RWPE2 (cell line): ENCODE results near the gene SLC38A8.
A peak's percentile ranks its signal among the peaks of the same experiment; 100 is the strongest.

Source experiments
- ATAC-seq: fragments of 200-7000 bp; cut with Tn5 transposase; 3 replicates; pipeline ENCODE4 v1.9.1; 2021; ENCODE audit warnings: low read depth
- DNase-seq: peaks from one replicate; pipeline ENCODE4 v3.0.0-alpha.2; 2020; ENCODE audit warnings: low spot score
- H3K27ac ChIP-seq: fragments of 450-650 bp; 2 replicates; pipeline ENCODE4 v1.5.1; 2017; ENCODE audit warnings: mild to moderate bottlenecking; ENCODE audit not compliant: poor library complexity, severe bottlenecking
- H3K27me3 ChIP-seq: fragments of 250-450 bp; sonication (Bioruptor Pico); 2 replicates; pipeline ENCODE4 v1.5.1; 2021; ENCODE audit warnings: mild to moderate bottlenecking, moderate library complexity; ENCODE audit not compliant: insufficient read depth, poor library complexity, severe bottlenecking
- H3K36me3 ChIP-seq: fragments of 250-450 bp; sonication (Bioruptor Pico); 2 replicates; pipeline ENCODE4 v1.5.1; 2020; ENCODE audit warnings: low read depth, mild to moderate bottlenecking, moderate library complexity
- H3K4me1 ChIP-seq: fragments of 250-450 bp; sonication (Bioruptor Pico); 2 replicates; pipeline ENCODE4 v1.5.1; 2021; ENCODE audit warnings: mild to moderate bottlenecking, moderate library complexity; ENCODE audit not compliant: insufficient read depth, poor library complexity, severe bottlenecking
- H3K4me3 ChIP-seq: fragments of 250-450 bp; sonication (Bioruptor Pico); 2 replicates; pipeline ENCODE4 v1.5.1; 2021; ENCODE audit warnings: mild to moderate bottlenecking, moderate library complexity; ENCODE audit not compliant: severe bottlenecking
- H3K9me3 ChIP-seq: fragments of 250-450 bp; sonication (Bioruptor Pico); 2 replicates; pipeline ENCODE4 v1.5.1; 2021; ENCODE audit warnings: mild to moderate bottlenecking, moderate library complexity; ENCODE audit not compliant: severe bottlenecking
- TF ChIP-seq, protein P1 (sequence below): fragments of 450-650 bp; IDR thresholded peaks from one replicate; pipeline ENCODE4 v1.5.1; 2017; ENCODE audit warnings: mild to moderate bottlenecking, moderate library complexity; ENCODE audit not compliant: poor library complexity, severe bottlenecking

The SLC38A8 gene

DNA sequence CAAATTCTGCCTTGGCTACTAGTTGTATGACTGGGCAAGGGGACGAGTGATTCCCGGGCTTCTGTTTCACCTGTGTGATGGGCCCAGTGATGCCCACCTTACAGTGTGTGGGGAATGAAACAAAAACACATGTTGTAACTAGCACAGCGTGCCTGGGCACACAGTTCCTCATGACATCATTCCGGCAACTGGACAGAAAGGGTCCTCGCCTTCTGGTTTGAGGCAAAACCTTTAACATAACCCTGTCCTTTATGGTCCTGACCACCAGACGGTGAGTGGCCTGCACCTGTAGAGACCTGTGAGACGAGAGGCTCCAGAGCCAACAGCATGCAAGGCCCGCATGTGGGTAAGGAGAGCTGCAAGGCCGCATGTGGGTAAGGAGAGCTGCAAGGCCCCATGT lies 7.7 kb upstream of the SLC38A8 start:
- no peak overlapping the region for H3K27ac ChIP-seq
- TF ChIP-seq, protein P1, sequence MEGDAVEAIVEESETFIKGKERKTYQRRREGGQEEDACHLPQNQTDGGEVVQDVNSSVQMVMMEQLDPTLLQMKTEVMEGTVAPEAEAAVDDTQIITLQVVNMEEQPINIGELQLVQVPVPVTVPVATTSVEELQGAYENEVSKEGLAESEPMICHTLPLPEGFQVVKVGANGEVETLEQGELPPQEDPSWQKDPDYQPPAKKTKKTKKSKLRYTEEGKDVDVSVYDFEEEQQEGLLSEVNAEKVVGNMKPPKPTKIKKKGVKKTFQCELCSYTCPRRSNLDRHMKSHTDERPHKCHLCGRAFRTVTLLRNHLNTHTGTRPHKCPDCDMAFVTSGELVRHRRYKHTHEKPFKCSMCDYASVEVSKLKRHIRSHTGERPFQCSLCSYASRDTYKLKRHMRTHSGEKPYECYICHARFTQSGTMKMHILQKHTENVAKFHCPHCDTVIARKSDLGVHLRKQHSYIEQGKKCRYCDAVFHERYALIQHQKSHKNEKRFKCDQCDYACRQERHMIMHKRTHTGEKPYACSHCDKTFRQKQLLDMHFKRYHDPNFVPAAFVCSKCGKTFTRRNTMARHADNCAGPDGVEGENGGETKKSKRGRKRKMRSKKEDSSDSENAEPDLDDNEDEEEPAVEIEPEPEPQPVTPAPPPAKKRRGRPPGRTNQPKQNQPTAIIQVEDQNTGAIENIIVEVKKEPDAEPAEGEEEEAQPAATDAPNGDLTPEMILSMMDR = no peak
- no peaks in the 10 kb centered on the region for H3K4me1 ChIP-seq
- H3K9me3 ChIP-seq = no peaks in the 10 kb centered on the region
- ATAC-seq (no peak), DNase-seq (no peak)
- peaks cover 15% of the 10 kb centered on the region for H3K36me3 ChIP-seq
- no peaks in the 10 kb centered on the region for H3K27me3 ChIP-seq
- H3K4me3 ChIP-seq = no peak overlapping the region

DNA sequence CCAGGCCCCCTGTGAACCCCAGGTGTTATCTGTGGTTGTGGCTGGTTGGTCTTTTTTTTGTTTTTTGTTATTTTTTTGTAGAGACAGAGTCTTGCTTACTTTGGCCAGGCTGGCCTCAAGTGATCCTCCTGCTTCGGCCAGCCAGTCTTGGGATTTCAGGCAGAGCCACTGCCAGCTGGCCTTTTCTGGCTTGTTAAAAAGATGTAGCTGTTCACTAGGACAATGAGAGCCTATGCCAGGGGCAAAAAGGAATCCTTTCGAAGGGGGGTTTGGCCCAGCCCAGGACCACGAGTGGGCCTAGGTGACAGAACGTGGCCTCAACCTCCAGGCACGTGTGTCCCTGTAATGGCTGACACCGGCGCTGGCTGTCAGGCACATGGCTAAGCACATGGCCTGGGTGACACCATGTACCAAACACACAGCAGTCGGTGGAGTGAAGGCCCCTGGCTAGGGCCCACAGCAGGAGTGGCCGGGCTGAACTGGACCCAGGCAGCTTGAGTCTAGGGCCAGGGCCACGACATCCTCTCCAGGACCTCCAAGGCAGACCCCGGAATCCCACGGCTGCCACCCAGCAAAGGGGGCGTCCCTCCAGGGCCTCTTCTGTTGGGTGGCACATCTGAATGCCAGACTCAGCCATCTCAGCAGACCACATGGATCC lies 6.9 kb upstream of the SLC38A8 start:
- H3K36me3 ChIP-seq = peaks cover 10% of the 10 kb centered on the region
- no peaks in the 10 kb centered on the region for H3K4me1 ChIP-seq
- DNase-seq = peak; percentile 12
- ATAC-seq = no peak
- peaks cover under 1% of the 10 kb centered on the region for H3K27me3 ChIP-seq
- H3K4me3 ChIP-seq = no peak overlapping the region
- TF ChIP-seq, protein P1 = no peak
- no peak overlapping the region for H3K27ac ChIP-seq
- H3K9me3 ChIP-seq = no peaks in the 10 kb centered on the region

DNA sequence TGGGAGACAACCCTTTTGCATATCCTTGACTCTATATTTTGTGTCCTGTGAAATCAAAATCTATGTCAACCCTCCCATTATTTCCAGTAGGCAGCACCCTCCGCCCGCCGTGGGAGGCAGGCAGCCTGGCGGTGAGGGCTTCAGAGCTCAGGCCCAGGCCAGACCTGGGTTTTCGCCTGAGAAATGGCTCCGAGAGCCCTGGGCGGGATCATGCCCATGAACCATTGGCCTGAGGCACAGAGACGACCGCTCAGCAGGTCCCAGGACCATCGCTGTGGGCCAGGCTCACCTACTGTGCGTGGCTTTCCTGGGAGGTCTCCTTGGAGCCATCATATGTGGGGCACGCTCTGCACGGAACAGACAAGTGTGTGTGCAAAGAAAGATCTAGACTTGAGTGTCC lies 6.3 kb upstream of the SLC38A8 start:
- Histone ChIP-seq H3K9me3 (no peaks in the 10 kb centered on the region), H3K27me3 (peaks cover 7% of the 10 kb centered on the region), H3K27ac (no peak overlapping the region), H3K4me3 (no peak overlapping the region), H3K4me1 (no peaks in the 10 kb centered on the region), H3K36me3 (peaks cover 3% of the 10 kb centered on the region)
- TF ChIP-seq, protein P1 = no peak
- DNase-seq (peak; percentile 36), ATAC-seq (no peak)

DNA sequence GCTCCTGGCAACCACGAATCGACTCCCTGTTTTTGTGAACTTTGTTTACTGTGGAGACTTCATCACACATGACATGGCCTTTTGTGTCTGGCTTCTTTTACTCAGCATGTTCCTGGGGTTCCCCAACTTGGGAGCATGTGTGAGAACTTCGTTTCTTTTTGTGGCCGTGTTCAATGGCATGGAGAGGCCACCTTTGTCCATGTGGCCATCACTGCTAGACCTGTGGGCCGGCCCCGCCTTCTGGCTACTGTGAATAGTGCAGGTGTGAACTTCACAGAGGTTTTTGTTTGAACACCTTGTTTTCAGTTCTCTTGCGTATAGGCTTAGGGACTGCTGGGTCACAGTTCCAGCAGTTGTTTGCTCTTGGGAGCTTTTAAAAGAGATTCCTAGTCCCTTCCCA lies 5.7 kb upstream of the SLC38A8 start:
- Histone ChIP-seq H3K36me3 (no peaks in the 10 kb centered on the region), H3K9me3 (no peaks in the 10 kb centered on the region), H3K4me3 (no peak overlapping the region), H3K27ac (no peak overlapping the region), H3K4me1 (no peaks in the 10 kb centered on the region), H3K27me3 (peaks cover 13% of the 10 kb centered on the region)
- ATAC-seq (peak; percentile 52; the same call in 2 of the 3 replicates), DNase-seq (peak; percentile 45)
- TF ChIP-seq, protein P1 = peak; percentile 41

DNA sequence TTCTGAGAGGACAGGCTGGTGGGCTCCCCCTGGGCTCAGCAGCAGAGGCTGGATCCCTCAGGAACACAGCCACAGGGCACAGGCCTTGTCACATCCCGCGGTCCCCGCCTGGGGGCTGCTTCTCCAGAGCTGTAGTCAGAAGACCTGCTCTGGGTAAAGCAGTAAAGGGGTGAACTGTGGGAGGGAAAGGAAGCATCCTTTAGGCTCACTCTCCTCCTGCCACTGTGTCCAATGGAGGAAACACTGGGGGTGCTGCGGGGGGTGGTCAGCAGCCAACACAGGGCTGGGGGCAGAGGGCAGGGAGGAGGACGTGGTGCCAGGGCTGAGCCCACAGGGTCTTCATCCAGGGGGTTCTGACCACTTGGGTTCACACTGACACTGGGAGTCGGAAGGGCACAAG lies 5.0 kb upstream of the SLC38A8 start:
- no peak overlapping the region for H3K27ac ChIP-seq
- peak; percentile 34 for DNase-seq
- TF ChIP-seq, protein P1 = no peak

More for the DNA sequence above, 5.0 kb upstream of the SLC38A8 start:
- Histone ChIP-seq H3K9me3 (no peaks in the 10 kb centered on the region), H3K4me3 (no peak overlapping the region), H3K27me3 (peaks cover 19% of the 10 kb centered on the region), H3K36me3 (no peaks in the 10 kb centered on the region), H3K4me1 (no peaks in the 10 kb centered on the region)
- ATAC-seq = no peak
